ENCODE data around the gene SORL1. TPM values are rescaled to one million over a fixed set of nuclear protein-coding genes. Genes with fewer than 3 reads are reported as not detected.
A peak's percentile ranks its signal among the peaks of the same experiment; 100 is the strongest.
"Not testable (repeated sequence)": the region's sequence is repeated elsewhere in the genome, so short reads cannot be mapped to it uniquely, and the experiment has no call there.

The SORL1 gene
- total RNA-seq, 2 donors from 2014 or later: 273 to 331 TPM

DNA sequence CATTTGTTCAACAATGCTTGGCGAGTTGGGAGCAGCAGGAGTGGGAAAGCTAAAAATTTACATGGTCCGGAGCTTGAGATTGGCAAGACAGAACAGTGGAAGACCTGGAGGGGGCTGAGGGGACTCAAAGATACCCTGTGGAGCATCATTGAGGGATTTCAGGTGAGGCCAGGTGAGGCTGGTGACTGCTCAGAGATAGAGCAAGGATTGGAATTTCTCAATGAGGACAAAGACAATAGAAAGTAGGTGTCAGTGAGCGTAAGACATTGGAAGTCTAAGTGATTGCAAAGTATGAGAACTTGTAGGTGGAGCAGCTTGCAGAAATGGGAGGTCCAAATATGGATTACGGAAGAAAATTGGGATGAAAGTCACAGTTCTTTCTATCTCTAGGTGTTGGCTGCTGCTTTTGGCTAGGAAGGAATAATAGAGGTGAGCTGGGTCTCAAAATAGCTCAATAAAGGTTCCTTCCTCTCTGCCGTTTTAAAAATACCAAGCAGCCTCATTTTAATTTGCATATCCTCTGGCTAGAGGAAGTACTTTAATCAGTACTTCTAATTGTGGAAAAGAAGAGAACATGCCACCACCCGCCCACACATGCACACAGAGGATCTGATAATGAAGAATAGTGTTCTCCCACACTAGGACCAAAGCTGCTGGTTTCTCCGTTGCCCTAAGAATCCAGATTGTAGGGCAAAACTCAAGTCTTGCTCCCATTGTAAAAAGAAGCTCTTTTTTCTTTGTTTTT is 42.4 kb downstream of the SORL1 start:
- Mint-ChIP-seq H3K27ac (peak overlapping the region; percentile 96), H3K4me1 (peaks cover 49% of the 10 kb centered on the region), H3K27me3 (no peaks in the 10 kb centered on the region), H3K4me3 (peak overlapping the region; percentile 69), H3K36me3 (ENCODE audit: low read depth) (peaks cover 11% of the 10 kb centered on the region)
- ATAC-seq (peak; percentile 68), DNase-seq (no peak)
- H3K9me3 ChIP-seq (ENCODE audit: control insufficient read depth, low read length, poor library complexity, severe bottlenecking): no peaks in the 10 kb centered on the region

DNA sequence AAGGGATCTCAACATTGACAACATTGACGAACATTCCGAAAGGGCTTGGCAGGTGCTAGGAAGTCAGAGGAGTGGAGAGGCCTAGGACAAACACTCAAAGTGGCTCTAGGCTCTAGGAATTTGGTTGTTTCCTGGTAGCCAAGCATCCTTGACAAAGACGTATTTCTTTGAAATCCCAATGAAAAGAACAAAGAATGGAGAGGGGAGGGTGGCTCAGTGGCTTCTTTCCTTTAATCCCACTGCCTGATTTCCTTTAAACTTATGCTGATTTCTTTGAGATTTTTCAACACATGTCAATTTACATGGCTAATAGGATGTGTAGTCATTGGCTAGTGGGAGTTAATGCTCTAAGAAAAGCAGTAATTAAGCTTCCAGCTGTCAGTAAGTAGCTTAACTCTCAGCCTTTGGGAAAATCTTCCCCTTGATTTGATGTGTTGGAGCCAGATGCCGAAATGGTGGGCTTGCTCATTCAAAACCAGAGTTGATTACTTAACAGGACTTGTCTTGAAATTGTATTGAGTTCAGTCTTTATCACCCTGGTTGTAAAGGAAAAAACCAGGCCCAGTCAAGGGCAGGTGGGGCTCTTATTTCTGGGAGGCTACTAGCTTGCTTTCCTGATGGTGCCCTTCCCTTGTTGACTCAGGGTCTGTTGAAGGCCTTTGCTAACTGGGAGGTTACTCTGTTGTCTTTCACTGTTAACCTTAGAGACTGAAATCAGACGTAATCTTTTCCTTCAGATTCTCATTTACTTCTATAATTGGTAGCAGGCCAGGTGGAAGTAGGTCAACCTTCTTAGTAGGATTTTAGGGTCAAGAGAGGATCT is 45.3 kb downstream of the SORL1 start:
- H3K4me3 Mint-ChIP-seq: no peak overlapping the region
- no peak for ATAC-seq
- H3K4me1 Mint-ChIP-seq: peaks cover 35% of the 10 kb centered on the region
- DNase-seq: no peak
- peaks cover 6% of the 10 kb centered on the region for H3K36me3 Mint-ChIP-seq (ENCODE audit: low read depth)
- no peaks in the 10 kb centered on the region for H3K9me3 ChIP-seq (ENCODE audit: control insufficient read depth, low read length, poor library complexity, severe bottlenecking)
- H3K27me3 Mint-ChIP-seq: no peaks in the 10 kb centered on the region
- peak overlapping the region; percentile 32 for H3K27ac Mint-ChIP-seq

GRCh38 chr11:121499405-121499804 is 47.3 kb downstream of the SORL1 start:
- Mint-ChIP-seq H3K4me1 (peaks cover 22% of the 10 kb centered on the region), H3K36me3 (ENCODE audit: low read depth) (peaks cover 6% of the 10 kb centered on the region), H3K4me3 (no peak overlapping the region), H3K27me3 (no peaks in the 10 kb centered on the region), H3K27ac (peak overlapping the region; percentile 32)
- no peaks in the 10 kb centered on the region for H3K9me3 ChIP-seq (ENCODE audit: control insufficient read depth, low read length, poor library complexity, severe bottlenecking)
- DNase-seq: no peak
- no peak for ATAC-seq

DNA sequence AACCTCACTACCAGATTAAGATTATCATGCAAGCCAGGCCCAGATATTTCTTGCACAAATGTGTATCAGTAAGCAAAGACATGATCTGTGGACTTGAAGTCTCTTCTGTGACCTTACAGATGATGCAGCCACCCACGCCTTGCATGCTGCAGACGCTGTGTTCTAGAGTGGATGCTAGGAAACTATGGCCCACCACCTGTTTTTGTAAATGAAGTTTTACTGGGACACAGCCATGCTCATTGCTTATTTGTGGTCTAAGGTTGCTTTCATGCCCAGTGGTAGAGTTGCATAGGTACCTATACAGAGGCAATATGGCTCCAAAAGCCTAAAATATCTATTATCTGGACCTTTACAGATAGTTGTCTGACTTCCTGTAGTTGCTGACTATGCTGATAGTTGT is 48.2 kb downstream of the SORL1 start:
- Mint-ChIP-seq H3K27me3 (no peaks in the 10 kb centered on the region), H3K4me3 (no peak overlapping the region), H3K36me3 (ENCODE audit: low read depth) (peaks cover 11% of the 10 kb centered on the region), H3K4me1 (peaks cover 15% of the 10 kb centered on the region), H3K27ac (no peak overlapping the region)
- ATAC-seq (no peak), DNase-seq (no peak)
- H3K9me3 ChIP-seq (ENCODE audit: control insufficient read depth, low read length, poor library complexity, severe bottlenecking): no peaks in the 10 kb centered on the region

DNA sequence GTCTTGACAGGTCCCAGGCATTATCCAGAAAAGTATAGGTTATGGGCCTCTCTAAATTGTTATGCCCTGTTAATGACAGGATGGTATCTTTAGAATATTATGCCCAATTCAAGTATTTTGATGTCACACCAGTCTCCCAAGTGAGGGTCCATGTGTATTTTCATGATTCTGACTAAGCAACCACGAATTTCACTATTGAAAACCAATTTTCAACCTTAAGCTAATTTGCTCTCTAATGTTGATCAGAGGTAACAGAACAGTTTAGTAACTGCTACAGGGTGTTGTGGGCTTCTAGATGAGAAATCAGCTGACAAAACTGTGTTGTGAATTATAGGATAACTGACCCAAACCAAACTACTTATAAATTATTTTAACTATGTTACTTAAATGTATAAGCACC is 48.6 kb downstream of the SORL1 start:
- Mint-ChIP-seq H3K27ac (peak overlapping the region; percentile 12), H3K4me1 (peaks cover 11% of the 10 kb centered on the region), H3K4me3 (no peak overlapping the region), H3K27me3 (no peaks in the 10 kb centered on the region), H3K36me3 (ENCODE audit: low read depth) (peaks cover 11% of the 10 kb centered on the region)
- ATAC-seq (no peak), DNase-seq (no peak)
- no peaks in the 10 kb centered on the region for H3K9me3 ChIP-seq (ENCODE audit: control insufficient read depth, low read length, poor library complexity, severe bottlenecking)

- H3K9me3 ChIP-seq (ENCODE audit: control insufficient read depth, low read length, poor library complexity, severe bottlenecking): no peaks in the 10 kb centered on the region
- Mint-ChIP-seq H3K27me3 (no peaks in the 10 kb centered on the region), H3K4me3 (no peak overlapping the region), H3K4me1 (peaks cover 8% of the 10 kb centered on the region), H3K27ac (peak overlapping the region; percentile 62), H3K36me3 (ENCODE audit: low read depth) (peaks cover 11% of the 10 kb centered on the region)
- ATAC-seq: no peak
- DNase-seq: no peak
Observed at GRCh38 chr11:121503051-121503450, 50.9 kb downstream of the SORL1 start.

DNA sequence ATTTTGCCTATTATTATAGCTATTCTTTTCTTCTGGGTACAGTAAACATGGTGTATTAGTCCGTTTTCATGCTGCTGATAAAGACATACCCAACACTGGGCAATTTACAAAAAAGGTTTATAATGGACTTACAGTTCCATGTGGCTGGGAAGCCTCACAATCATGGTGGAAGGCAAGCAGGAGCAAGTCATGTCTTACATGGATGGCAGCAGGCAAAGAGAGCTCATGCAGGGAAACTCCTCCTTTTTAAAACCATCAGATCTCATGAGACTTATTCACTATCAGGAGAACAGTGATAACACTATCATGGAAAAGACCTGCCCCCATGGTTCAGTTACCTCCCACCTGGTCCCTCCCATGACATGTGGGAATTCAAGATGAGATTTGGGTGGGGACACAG is 54.1 kb downstream of the SORL1 start:
- not testable (repeated sequence) for ATAC-seq; H3K4me3 Mint-ChIP-seq; H3K27ac Mint-ChIP-seq; DNase-seq; H3K36me3 Mint-ChIP-seq (ENCODE audit: low read depth); H3K27me3 Mint-ChIP-seq; H3K9me3 ChIP-seq (ENCODE audit: control insufficient read depth, low read length, poor library complexity, severe bottlenecking); H3K4me1 Mint-ChIP-seq

DNA sequence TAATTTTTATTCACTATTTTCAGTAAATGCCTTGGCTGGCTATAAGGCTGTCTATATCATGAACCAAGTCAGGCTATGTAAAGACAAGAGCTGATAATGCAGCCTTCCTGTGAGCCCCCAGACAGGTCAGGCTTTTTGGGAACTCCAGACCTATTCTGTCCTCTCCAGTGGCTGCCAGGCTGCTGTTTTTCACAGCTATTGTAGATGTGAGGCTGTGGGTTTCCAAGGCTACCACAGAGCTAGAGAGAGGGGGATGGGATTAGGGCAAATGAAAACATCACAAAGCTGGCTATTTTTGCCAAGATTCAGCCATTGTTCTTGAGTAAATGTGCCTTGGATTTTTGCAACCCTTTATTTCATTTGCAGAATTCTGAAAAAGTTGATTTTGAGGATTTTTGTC is 56.3 kb downstream of the SORL1 start:
- Mint-ChIP-seq H3K4me3 (no peak overlapping the region), H3K36me3 (ENCODE audit: low read depth) (peaks cover 17% of the 10 kb centered on the region), H3K4me1 (peaks cover 21% of the 10 kb centered on the region), H3K27ac (peak overlapping the region; percentile 54), H3K27me3 (no peaks in the 10 kb centered on the region)
- ATAC-seq (no peak), DNase-seq (no peak)
- H3K9me3 ChIP-seq (ENCODE audit: control insufficient read depth, low read length, poor library complexity, severe bottlenecking): no peaks in the 10 kb centered on the region

- Mint-ChIP-seq H3K4me1 (peaks cover 27% of the 10 kb centered on the region), H3K36me3 (ENCODE audit: low read depth) (peaks cover 16% of the 10 kb centered on the region)
- no peak for DNase-seq
Observed at GRCh38 chr11:121510438-121510837, 58.3 kb downstream of the SORL1 start.

GRCh38 chr11:121512468-121513465 is 60.7 kb downstream of the SORL1 start:
- no peaks in the 10 kb centered on the region for H3K9me3 ChIP-seq (ENCODE audit: control insufficient read depth, low read length, poor library complexity, severe bottlenecking)
- Mint-ChIP-seq H3K27me3 (no peaks in the 10 kb centered on the region), H3K36me3 (ENCODE audit: low read depth) (peaks cover 16% of the 10 kb centered on the region), H3K4me3 (peak overlapping the region; percentile 56), H3K4me1 (peaks cover 33% of the 10 kb centered on the region), H3K27ac (peak overlapping the region; percentile 34)
- no peak for DNase-seq
- no peak for ATAC-seq

More at GRCh38 chr11:121510438-121510837, 58.3 kb downstream of the SORL1 start:
- no peak for ATAC-seq
- no peak overlapping the region for H3K4me3 Mint-ChIP-seq
- no peaks in the 10 kb centered on the region for H3K27me3 Mint-ChIP-seq
- no peaks in the 10 kb centered on the region for H3K9me3 ChIP-seq (ENCODE audit: control insufficient read depth, low read length, poor library complexity, severe bottlenecking)
- no peak overlapping the region for H3K27ac Mint-ChIP-seq

DNA sequence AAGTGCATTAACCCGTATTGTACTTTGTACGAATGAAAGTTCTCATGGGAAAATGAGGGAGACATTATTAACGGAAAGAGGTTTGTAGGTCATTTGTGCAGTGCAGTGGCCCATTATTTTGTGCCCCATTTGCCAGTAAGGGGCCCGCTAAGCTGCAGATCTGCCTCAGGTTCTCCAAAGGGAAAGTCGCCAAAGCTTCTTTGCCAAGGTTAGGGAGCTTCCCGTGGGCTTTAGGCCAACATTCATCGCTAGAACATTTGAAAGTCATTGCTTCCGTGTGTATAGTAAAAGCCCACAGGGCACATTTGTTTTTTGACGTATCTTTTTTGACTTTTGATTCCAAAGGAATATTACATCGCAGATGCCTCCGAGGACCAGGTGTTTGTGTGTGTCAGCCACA is 61.7 kb downstream of the SORL1 start:
- no peak for DNase-seq
- no peak for ATAC-seq
- no peak overlapping the region for H3K4me3 Mint-ChIP-seq
- no peaks in the 10 kb centered on the region for H3K9me3 ChIP-seq (ENCODE audit: control insufficient read depth, low read length, poor library complexity, severe bottlenecking)
- peaks cover 18% of the 10 kb centered on the region for H3K36me3 Mint-ChIP-seq (ENCODE audit: low read depth)
- peaks cover 34% of the 10 kb centered on the region for H3K4me1 Mint-ChIP-seq
- peak overlapping the region; percentile 8 for H3K27ac Mint-ChIP-seq
- no peaks in the 10 kb centered on the region for H3K27me3 Mint-ChIP-seq

- ATAC-seq (no peak), DNase-seq (no peak)
- no peak overlapping the region for H3K4me3 Mint-ChIP-seq
- H3K27me3 Mint-ChIP-seq: no peaks in the 10 kb centered on the region
- H3K36me3 Mint-ChIP-seq (ENCODE audit: low read depth): peaks cover 18% of the 10 kb centered on the region
- no peaks in the 10 kb centered on the region for H3K9me3 ChIP-seq (ENCODE audit: control insufficient read depth, low read length, poor library complexity, severe bottlenecking)
- peaks cover 38% of the 10 kb centered on the region for H3K4me1 Mint-ChIP-seq
- peak overlapping the region; percentile 89 for H3K27ac Mint-ChIP-seq
Observed at GRCh38 chr11:121514432-121515334, 62.6 kb downstream of the SORL1 start.

Data from T-helper 17 cell (primary cell).